ENCODE measurements around the gene MIOX.

The MIOX gene

GRCh38 chr22:50452649-50453048, 34.0 kb upstream of the MIOX start:
- no peaks in the 10 kb centered on the region for H3K27me3 ChIP-seq
- no peaks in the 10 kb centered on the region for H3K9me3 ChIP-seq
- no peaks in the 10 kb centered on the region for H3K4me1 ChIP-seq (ENCODE audit: control insufficient read depth in 1 of 2, insufficient read depth in 1 of 2, low read depth in 1 of 2, low read length in 1 of 2)
- H3K4me3 ChIP-seq (ENCODE audit: low read depth in 1 of 2, low read length in 1 of 2): no peak overlapping the region
- TF ChIP-seq CTCF (IDR thresholded peaks at IDR 0.05): no peak
- peaks cover 89% of the 10 kb centered on the region for H3K36me3 ChIP-seq
- H3K27ac ChIP-seq: no peak overlapping the region

- TF ChIP-seq CTCF (IDR thresholded peaks at IDR 0.05): no peak
- H3K9me3 ChIP-seq: no peaks in the 10 kb centered on the region
- H3K27me3 ChIP-seq: no peaks in the 10 kb centered on the region
- no peak overlapping the region for H3K4me3 ChIP-seq (ENCODE audit: low read depth in 1 of 2, low read length in 1 of 2)
- H3K36me3 ChIP-seq: peaks cover 92% of the 10 kb centered on the region
- H3K4me1 ChIP-seq (ENCODE audit: control insufficient read depth in 1 of 2, insufficient read depth in 1 of 2, low read depth in 1 of 2, low read length in 1 of 2): no peaks in the 10 kb centered on the region
- H3K27ac ChIP-seq: no peak overlapping the region
These were observed 32.0 kb upstream of the MIOX start for GRCh38 chr22:50454556-50455075.

GRCh38 chr22:50455201-50455600, 31.5 kb upstream of the MIOX start:
- Histone ChIP-seq H3K9me3 (no peaks in the 10 kb centered on the region), H3K4me3 (ENCODE audit: low read depth in 1 of 2, low read length in 1 of 2) (no peak overlapping the region), H3K27me3 (no peaks in the 10 kb centered on the region), H3K36me3 (peaks cover 92% of the 10 kb centered on the region), H3K27ac (no peak overlapping the region), H3K4me1 (ENCODE audit: control insufficient read depth in 1 of 2, insufficient read depth in 1 of 2, low read depth in 1 of 2, low read length in 1 of 2) (no peaks in the 10 kb centered on the region)
- TF ChIP-seq CTCF (IDR thresholded peaks at IDR 0.05): no peak

- Histone ChIP-seq H3K27ac (no peak overlapping the region), H3K4me1 (ENCODE audit: control insufficient read depth in 1 of 2, insufficient read depth in 1 of 2, low read depth in 1 of 2, low read length in 1 of 2) (no peaks in the 10 kb centered on the region), H3K4me3 (ENCODE audit: low read depth in 1 of 2, low read length in 1 of 2) (no peak overlapping the region), H3K27me3 (no peaks in the 10 kb centered on the region), H3K9me3 (no peaks in the 10 kb centered on the region), H3K36me3 (peaks cover 92% of the 10 kb centered on the region)
- TF ChIP-seq CTCF (IDR thresholded peaks at IDR 0.05): no peak
These were observed 30.6 kb upstream of the MIOX start for GRCh38 chr22:50456026-50456425.

GRCh38 chr22:50456466-50457234, 30.0 kb upstream of the MIOX start:
- H3K4me3 ChIP-seq (ENCODE audit: low read depth in 1 of 2, low read length in 1 of 2): no peak overlapping the region
- H3K4me1 ChIP-seq (ENCODE audit: control insufficient read depth in 1 of 2, insufficient read depth in 1 of 2, low read depth in 1 of 2, low read length in 1 of 2): no peaks in the 10 kb centered on the region
- no peaks in the 10 kb centered on the region for H3K9me3 ChIP-seq
- no peak for TF ChIP-seq CTCF (IDR thresholded peaks at IDR 0.05)
- H3K27ac ChIP-seq: no peak overlapping the region
- peaks cover 94% of the 10 kb centered on the region for H3K36me3 ChIP-seq
- no peaks in the 10 kb centered on the region for H3K27me3 ChIP-seq

All from neutrophil (primary cell).